Measurements from ENCODE around the gene AFP. TPM values are rescaled to one million over a fixed set of nuclear protein-coding genes. Genes with fewer than 3 reads are reported as not detected.

AFP gene
- total and polyA plus RNA-seq, 2 of the 13 experiments (the other 11 are each of a cell fraction or from before 2014, with no cell fraction given), result 9,434 to 13,105 TPM

DNA sequence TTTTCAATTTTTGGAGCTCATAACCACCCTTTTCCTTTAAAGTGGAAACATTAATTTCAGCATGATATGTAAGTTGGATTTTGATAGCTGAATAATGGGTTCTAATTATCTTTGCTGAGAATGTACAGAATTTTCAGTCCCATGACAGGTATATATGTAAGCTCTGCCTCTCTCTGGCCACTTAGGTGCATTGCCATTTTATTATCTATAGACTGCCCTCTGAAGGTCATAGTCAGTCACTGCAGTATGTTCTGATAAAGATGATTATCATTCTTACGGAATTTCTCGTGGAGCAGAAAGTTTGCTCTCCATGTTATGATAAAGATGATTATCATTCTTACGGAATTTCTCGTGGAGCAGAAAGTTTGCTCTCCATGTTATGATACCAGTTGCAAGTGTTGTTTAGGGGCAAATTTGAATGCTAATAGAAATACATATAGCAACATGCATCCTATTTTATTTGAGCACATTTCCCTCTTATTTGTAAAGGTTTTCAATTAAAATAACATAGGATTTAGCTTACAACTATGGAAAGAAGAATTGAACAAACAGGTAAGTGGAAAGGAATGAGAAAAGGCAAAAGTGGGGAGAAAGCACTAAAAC lies 10.4 kb downstream of the AFP start (continued):
- TF ChIP-seq, protein P1, sequence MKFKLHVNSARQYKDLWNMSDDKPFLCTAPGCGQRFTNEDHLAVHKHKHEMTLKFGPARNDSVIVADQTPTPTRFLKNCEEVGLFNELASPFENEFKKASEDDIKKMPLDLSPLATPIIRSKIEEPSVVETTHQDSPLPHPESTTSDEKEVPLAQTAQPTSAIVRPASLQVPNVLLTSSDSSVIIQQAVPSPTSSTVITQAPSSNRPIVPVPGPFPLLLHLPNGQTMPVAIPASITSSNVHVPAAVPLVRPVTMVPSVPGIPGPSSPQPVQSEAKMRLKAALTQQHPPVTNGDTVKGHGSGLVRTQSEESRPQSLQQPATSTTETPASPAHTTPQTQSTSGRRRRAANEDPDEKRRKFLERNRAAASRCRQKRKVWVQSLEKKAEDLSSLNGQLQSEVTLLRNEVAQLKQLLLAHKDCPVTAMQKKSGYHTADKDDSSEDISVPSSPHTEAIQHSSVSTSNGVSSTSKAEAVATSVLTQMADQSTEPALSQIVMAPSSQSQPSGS (CRISPR knock-in tag; IDR thresholded peaks at IDR 0.05), result 0 out of 2 replicates have a peak, but pooled peaks have one; percentile 19
- TF ChIP-seq TBX3 (IDR thresholded peaks at IDR 0.05; ENCODE audit: borderline replicate concordance) (no peak), ARNTL (CRISPR knock-in tag; IDR thresholded peaks at IDR 0.05) (no peak), STAG1 (CRISPR knock-in tag; IDR thresholded peaks at IDR 0.05) (peak; percentile 79), GATAD2A (CRISPR knock-in tag; IDR thresholded peaks at IDR 0.05) (peak; percentile 55; the same call in 1 of the 2 replicates), KDM5B (CRISPR knock-in tag; IDR thresholded peaks at IDR 0.05; ENCODE audit: borderline replicate concordance) (no peak), ZNF615 (CRISPR knock-in tag; IDR thresholded peaks at IDR 0.05; ENCODE audit: borderline replicate concordance) (no peak), ERF (CRISPR knock-in tag; IDR thresholded peaks at IDR 0.05) (no peak), POLR2A (IDR thresholded peaks at IDR 0.05; ENCODE audit: insufficient read depth in 1 of 2, low read depth in 2 of 2, low read length in 2 of 2) (peak in 1 of 2 experiments; percentile 39; a peak in 2 of 4 replicates), PHF20 (CRISPR knock-in tag; IDR thresholded peaks at IDR 0.05) (no peak), ZBTB38 (CRISPR knock-in tag; IDR thresholded peaks at IDR 0.05) (no peak), HMG20B (CRISPR knock-in tag; conservative IDR thresholded peaks at IDR 0.05) (no peak)
- TF ChIP-seq, protein P2, sequence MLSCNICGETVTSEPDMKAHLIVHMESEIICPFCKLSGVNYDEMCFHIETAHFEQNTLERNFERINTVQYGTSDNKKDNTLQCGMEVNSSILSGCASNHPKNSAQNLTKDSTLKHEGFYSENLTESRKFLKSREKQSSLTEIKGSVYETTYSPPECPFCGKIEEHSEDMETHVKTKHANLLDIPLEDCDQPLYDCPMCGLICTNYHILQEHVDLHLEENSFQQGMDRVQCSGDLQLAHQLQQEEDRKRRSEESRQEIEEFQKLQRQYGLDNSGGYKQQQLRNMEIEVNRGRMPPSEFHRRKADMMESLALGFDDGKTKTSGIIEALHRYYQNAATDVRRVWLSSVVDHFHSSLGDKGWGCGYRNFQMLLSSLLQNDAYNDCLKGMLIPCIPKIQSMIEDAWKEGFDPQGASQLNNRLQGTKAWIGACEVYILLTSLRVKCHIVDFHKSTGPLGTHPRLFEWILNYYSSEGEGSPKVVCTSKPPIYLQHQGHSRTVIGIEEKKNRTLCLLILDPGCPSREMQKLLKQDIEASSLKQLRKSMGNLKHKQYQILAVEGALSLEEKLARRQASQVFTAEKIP (CRISPR knock-in tag; IDR thresholded peaks at IDR 0.05; ENCODE audit: borderline replicate concordance), result no peak
- TF ChIP-seq, protein P3, sequence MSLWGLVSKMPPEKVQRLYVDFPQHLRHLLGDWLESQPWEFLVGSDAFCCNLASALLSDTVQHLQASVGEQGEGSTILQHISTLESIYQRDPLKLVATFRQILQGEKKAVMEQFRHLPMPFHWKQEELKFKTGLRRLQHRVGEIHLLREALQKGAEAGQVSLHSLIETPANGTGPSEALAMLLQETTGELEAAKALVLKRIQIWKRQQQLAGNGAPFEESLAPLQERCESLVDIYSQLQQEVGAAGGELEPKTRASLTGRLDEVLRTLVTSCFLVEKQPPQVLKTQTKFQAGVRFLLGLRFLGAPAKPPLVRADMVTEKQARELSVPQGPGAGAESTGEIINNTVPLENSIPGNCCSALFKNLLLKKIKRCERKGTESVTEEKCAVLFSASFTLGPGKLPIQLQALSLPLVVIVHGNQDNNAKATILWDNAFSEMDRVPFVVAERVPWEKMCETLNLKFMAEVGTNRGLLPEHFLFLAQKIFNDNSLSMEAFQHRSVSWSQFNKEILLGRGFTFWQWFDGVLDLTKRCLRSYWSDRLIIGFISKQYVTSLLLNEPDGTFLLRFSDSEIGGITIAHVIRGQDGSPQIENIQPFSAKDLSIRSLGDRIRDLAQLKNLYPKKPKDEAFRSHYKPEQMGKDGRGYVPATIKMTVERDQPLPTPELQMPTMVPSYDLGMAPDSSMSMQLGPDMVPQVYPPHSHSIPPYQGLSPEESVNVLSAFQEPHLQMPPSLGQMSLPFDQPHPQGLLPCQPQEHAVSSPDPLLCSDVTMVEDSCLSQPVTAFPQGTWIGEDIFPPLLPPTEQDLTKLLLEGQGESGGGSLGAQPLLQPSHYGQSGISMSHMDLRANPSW (CRISPR knock-in tag; IDR thresholded peaks at IDR 0.05; ENCODE audit: borderline replicate concordance), result peak; percentile 54; the same call in 1 of the 2 replicates
- TF ChIP-seq, protein P4, sequence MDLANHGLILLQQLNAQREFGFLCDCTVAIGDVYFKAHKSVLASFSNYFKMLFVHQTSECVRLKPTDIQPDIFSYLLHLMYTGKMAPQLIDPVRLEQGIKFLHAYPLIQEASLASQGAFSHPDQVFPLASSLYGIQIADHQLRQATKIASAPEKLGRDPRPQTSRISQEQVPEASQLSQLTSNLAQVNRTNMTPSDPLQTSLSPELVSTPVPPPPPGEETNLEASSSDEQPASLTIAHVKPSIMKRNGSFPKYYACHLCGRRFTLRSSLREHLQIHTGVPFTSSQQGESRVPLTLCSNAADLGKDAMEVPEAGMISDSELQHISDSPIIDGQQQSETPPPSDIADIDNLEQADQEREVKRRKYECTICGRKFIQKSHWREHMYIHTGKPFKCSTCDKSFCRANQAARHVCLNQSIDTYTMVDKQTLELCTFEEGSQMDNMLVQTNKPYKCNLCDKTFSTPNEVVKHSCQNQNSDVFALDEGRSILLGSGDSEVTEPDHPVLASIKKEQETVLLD (CRISPR knock-in tag; IDR thresholded peaks at IDR 0.05; ENCODE audit: low read depth), result 0 out of 2 replicates have a peak, but pooled peaks have one; percentile 25
- TF ChIP-seq, protein P5, sequence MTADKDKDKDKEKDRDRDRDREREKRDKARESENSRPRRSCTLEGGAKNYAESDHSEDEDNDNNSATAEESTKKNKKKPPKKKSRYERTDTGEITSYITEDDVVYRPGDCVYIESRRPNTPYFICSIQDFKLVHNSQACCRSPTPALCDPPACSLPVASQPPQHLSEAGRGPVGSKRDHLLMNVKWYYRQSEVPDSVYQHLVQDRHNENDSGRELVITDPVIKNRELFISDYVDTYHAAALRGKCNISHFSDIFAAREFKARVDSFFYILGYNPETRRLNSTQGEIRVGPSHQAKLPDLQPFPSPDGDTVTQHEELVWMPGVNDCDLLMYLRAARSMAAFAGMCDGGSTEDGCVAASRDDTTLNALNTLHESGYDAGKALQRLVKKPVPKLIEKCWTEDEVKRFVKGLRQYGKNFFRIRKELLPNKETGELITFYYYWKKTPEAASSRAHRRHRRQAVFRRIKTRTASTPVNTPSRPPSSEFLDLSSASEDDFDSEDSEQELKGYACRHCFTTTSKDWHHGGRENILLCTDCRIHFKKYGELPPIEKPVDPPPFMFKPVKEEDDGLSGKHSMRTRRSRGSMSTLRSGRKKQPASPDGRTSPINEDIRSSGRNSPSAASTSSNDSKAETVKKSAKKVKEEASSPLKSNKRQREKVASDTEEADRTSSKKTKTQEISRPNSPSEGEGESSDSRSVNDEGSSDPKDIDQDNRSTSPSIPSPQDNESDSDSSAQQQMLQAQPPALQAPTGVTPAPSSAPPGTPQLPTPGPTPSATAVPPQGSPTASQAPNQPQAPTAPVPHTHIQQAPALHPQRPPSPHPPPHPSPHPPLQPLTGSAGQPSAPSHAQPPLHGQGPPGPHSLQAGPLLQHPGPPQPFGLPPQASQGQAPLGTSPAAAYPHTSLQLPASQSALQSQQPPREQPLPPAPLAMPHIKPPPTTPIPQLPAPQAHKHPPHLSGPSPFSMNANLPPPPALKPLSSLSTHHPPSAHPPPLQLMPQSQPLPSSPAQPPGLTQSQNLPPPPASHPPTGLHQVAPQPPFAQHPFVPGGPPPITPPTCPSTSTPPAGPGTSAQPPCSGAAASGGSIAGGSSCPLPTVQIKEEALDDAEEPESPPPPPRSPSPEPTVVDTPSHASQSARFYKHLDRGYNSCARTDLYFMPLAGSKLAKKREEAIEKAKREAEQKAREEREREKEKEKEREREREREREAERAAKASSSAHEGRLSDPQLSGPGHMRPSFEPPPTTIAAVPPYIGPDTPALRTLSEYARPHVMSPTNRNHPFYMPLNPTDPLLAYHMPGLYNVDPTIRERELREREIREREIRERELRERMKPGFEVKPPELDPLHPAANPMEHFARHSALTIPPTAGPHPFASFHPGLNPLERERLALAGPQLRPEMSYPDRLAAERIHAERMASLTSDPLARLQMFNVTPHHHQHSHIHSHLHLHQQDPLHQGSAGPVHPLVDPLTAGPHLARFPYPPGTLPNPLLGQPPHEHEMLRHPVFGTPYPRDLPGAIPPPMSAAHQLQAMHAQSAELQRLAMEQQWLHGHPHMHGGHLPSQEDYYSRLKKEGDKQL (CRISPR knock-in tag; IDR thresholded peaks at IDR 0.05; ENCODE audit: low read depth), result no peak
